Measurements from ENCODE around the gene IGHMBP2. TPM values are rescaled to one million over a fixed set of nuclear protein-coding genes. Genes with fewer than 3 reads are reported as not detected.

The IGHMBP2 gene
- total RNA-seq, 4 donors from 2014 or later, result 22.9 to 55.0 (median 30.3) TPM

DNA sequence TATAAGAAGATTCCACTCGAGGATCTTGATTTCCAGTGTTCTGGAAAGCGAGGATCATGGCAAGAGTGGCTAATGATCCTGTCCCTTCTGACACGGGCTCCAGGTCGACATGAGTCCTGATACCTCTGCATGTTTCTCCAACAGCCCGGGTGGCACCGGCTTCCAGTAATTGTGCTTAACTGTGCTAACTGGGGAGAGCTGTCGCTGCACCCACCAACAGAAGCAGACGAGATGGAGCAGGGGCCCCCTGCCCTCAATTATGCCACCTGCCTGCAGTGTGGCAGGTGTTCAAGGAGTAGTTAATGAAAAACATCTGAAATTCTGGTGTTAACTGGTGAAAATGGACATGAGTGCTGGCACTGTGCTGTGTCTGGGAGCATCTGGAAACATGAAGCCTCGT is 6.2 kb upstream of the IGHMBP2 start:
- Histone ChIP-seq H3K9me3 (no peaks in the 10 kb centered on the region), H3K27me3 (no peaks in the 10 kb centered on the region), H3K27ac (no peak overlapping the region), H3K36me3 (peaks cover 71% of the 10 kb centered on the region), H3K4me3 (no peak overlapping the region), H3K4me1 (peaks cover 8% of the 10 kb centered on the region)
- no peak for DNase-seq (ENCODE audit: low spot score in 2 of 2)
- TF ChIP-seq POLR2A (IDR thresholded peaks at IDR 0.05), result no peak
- TF ChIP-seq POLR2AphosphoS5 (IDR thresholded peaks at IDR 0.05), result no peak
- TF ChIP-seq, protein P1, sequence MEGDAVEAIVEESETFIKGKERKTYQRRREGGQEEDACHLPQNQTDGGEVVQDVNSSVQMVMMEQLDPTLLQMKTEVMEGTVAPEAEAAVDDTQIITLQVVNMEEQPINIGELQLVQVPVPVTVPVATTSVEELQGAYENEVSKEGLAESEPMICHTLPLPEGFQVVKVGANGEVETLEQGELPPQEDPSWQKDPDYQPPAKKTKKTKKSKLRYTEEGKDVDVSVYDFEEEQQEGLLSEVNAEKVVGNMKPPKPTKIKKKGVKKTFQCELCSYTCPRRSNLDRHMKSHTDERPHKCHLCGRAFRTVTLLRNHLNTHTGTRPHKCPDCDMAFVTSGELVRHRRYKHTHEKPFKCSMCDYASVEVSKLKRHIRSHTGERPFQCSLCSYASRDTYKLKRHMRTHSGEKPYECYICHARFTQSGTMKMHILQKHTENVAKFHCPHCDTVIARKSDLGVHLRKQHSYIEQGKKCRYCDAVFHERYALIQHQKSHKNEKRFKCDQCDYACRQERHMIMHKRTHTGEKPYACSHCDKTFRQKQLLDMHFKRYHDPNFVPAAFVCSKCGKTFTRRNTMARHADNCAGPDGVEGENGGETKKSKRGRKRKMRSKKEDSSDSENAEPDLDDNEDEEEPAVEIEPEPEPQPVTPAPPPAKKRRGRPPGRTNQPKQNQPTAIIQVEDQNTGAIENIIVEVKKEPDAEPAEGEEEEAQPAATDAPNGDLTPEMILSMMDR (IDR thresholded peaks at IDR 0.05), result no peak
- TF ChIP-seq EP300 (IDR thresholded peaks at IDR 0.05), result no peak
- WGBS, result 94% methylated on average over 7 of the region's 9 CpGs

DNA sequence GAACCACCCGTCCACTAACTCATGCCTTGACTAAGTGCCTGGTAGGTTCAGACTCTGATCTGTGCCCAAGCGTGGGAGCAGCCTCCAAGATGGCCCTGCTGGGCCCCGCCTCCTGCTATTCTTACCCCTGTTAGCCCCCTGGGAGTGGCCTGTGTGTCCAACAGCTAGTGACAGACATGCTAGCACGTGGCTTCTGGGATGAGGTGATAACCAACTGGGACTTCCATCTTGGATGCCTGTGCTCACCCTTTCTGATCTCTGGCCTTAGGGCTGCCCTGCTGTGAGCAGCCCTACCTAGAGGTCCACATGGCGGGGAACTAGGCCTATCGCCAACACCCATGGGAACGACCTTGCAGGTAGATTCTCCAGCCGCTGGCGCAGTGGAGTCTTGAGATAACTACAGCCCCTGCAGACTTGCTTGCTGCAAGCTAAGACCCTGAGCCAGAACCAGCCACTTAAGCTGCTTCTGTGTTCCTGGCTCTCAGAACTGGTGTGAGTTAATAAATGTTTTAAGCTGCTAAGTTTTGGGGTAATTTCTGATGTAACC is 2.8 kb upstream of the IGHMBP2 start:
- Histone ChIP-seq H3K27me3 (no peaks in the 10 kb centered on the region), H3K4me1 (peaks cover 30% of the 10 kb centered on the region), H3K9me3 (no peaks in the 10 kb centered on the region), H3K36me3 (peaks cover 37% of the 10 kb centered on the region), H3K4me3 (no peak overlapping the region), H3K27ac (no peak overlapping the region)
- 85% methylated on average over 9 of the region's 9 CpGs for WGBS
- DNase-seq (ENCODE audit: low spot score in 2 of 2), result no peak
- TF ChIP-seq POLR2AphosphoS5 (IDR thresholded peaks at IDR 0.05) (no peak), EP300 (IDR thresholded peaks at IDR 0.05) (no peak), POLR2A (IDR thresholded peaks at IDR 0.05) (no peak)
- TF ChIP-seq, protein P1 (IDR thresholded peaks at IDR 0.05), result no peak

DNA sequence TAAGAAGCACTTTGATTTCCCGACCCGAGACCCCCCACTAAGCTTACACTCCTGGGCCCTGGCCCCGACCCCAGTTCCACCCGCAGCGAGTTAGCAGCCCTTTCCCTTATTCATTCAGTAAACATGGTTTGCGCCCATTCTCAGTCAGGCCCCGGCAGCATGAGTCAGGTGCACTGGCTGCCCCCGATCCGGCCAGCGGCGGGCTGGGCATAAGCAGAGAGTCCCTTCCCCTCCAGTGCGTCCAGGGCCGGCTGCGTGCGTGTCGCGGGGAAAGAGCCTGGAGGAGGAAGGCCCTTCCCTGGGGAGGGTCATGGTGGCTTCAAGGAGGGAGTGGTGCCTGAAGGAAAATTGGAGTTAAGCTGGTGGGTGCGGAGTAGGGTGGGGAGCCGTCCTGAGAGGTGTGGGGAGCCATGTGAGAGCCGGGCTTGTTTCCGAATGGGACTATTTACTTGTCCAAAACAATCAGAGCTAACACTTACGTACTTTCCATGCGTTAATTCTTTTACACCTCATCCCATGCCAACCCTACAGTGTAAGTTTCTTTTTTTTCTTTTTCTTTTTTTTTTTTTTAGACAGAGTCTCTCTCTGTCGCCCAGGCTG is 657 bp downstream of the IGHMBP2 start:
- peak overlapping the region; percentile 86 for H3K4me3 ChIP-seq
- H3K4me1 ChIP-seq, result peaks cover 30% of the 10 kb centered on the region
- DNase-seq (ENCODE audit: low spot score in 2 of 2), result no peak
- no peaks in the 10 kb centered on the region for H3K27me3 ChIP-seq
- WGBS, result 2% methylated on average over 9 of the region's 24 CpGs
- peak overlapping the region; percentile 72 for H3K27ac ChIP-seq
- H3K36me3 ChIP-seq, result peaks cover 28% of the 10 kb centered on the region
- no peak for TF ChIP-seq POLR2A (IDR thresholded peaks at IDR 0.05)
- TF ChIP-seq EP300 (IDR thresholded peaks at IDR 0.05), result no peak
- TF ChIP-seq POLR2AphosphoS5 (IDR thresholded peaks at IDR 0.05), result no peak
- TF ChIP-seq, protein P1 (IDR thresholded peaks at IDR 0.05), result no peak
- H3K9me3 ChIP-seq, result no peaks in the 10 kb centered on the region

DNA sequence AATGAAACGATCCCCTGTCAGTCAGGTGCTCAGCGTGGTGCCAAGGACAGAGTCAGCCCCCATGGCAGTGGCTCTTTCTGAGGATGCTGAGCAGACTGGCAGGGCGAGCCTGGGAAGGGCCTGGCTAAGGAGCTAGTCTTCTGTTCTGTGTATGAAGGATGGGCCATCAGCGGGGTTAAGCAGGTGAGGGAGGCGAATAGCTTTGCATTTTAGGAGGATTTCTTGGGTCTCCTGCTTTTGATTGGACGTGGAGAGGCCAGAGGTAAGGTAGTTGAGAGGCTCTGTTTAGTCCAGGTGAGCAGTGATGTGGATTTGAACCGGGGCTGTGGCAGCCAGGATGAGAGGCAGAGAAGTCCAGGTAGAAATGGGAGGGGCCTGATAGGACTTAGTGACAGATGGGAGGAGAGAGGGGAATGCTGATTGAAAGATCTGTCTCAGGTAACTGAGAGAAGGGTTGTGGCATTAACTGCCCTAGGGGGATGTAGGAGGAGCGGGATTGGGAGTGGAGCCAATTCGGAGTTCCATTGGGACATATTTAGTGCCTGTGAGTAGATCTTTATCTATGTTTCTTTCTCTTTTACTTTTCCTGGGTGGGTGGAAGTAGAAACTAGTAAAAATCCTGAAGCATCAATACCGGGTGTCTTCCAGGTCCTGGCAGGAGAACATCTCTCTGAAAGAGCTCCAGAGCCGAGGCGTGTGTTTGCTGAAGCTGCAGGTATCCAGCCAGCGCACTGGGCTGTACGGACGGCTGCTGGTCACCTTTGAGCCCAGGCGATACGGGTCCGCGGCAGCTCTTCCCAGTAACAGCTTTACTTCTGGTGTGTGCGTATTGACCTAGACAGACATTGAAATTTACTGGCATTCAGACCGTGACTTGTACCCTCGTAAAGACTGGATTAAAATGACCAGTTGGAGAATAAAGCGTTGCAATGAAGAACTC is 2.0 kb downstream of the IGHMBP2 start:
- no peaks in the 10 kb centered on the region for H3K27me3 ChIP-seq
- H3K27ac ChIP-seq, result no peak overlapping the region
- H3K36me3 ChIP-seq, result peaks cover 33% of the 10 kb centered on the region
- peaks cover 30% of the 10 kb centered on the region for H3K4me1 ChIP-seq
- WGBS, result 78% methylated on average over 23 of the region's 23 CpGs
- H3K9me3 ChIP-seq, result no peaks in the 10 kb centered on the region
- TF ChIP-seq POLR2AphosphoS5 (IDR thresholded peaks at IDR 0.05) (no peak), POLR2A (IDR thresholded peaks at IDR 0.05) (no peak)
- no peak for DNase-seq (ENCODE audit: low spot score in 2 of 2)
- H3K4me3 ChIP-seq, result peak overlapping the region; percentile 86

DNA sequence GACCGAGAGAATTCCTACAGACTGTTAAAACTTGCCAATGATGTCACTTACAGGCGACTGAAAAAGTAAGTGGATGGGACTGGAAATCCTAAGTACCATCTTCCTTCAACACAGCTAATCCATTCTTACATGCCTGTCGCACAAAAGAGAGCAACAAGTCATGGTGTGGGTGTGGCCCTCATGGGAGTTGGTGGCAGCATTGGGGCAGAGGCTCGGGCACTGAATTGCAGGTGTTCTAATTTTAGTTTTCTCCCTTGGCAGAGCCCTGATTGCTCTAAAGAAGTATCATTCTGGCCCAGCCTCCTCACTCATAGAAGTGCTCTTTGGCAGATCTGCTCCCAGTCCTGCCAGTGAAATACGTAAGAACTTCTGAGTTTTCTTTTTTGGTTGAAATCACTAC is 4.6 kb downstream of the IGHMBP2 start:
- H3K27me3 ChIP-seq, result no peaks in the 10 kb centered on the region
- H3K36me3 ChIP-seq, result peaks cover 57% of the 10 kb centered on the region
- no peak overlapping the region for H3K27ac ChIP-seq
- H3K9me3 ChIP-seq, result no peaks in the 10 kb centered on the region
- WGBS, result 84% methylated on average over 5 of the region's 5 CpGs
- no peak overlapping the region for H3K4me3 ChIP-seq
- no peak for DNase-seq (ENCODE audit: low spot score in 2 of 2)
- TF ChIP-seq POLR2A (IDR thresholded peaks at IDR 0.05) (no peak), EP300 (IDR thresholded peaks at IDR 0.05) (no peak), POLR2AphosphoS5 (IDR thresholded peaks at IDR 0.05) (no peak)
- TF ChIP-seq, protein P1 (IDR thresholded peaks at IDR 0.05), result no peak
- peaks cover 16% of the 10 kb centered on the region for H3K4me1 ChIP-seq

Data from suprapubic skin (tissue), 4 donors.